HG03095 (cell line): Measurements from ENCODE around the gene FMOD.
"Not testable (repeated sequence)": the region's sequence is repeated elsewhere in the genome, so short reads cannot be mapped to it uniquely, and the experiment has no call there.

Experiments used
- ATAC-seq: cut with Tn5 transposase; IDR thresholded peaks from one replicate; pipeline ENCODE4 v1.9.1; 2021; ENCODE audit warnings: moderate library complexity; ENCODE audit not compliant: unreplicated experiment

The FMOD gene

GRCh38 chr1:203306965-203307541 lies 43.9 kb downstream of the FMOD start:
- no peak for ATAC-seq

GRCh38 chr1:203306089-203306964 lies 44.6 kb downstream of the FMOD start:
- ATAC-seq, result no peak

DNA sequence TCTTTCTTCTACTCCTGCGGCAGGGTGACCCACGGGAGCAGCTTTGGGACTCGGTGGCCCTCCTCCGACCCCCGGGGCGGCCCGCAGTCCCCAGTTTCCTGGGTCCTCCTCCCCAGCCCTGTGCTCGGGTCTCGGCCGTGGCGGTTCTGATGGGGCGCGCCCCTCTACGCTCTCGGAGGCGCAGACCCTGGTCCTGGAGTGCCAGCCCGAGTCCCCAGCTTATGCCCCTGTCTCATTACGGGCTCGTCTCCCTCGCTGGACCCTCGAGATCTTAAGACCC lies 45.2 kb downstream of the FMOD start:
- ATAC-seq, result no peak

DNA sequence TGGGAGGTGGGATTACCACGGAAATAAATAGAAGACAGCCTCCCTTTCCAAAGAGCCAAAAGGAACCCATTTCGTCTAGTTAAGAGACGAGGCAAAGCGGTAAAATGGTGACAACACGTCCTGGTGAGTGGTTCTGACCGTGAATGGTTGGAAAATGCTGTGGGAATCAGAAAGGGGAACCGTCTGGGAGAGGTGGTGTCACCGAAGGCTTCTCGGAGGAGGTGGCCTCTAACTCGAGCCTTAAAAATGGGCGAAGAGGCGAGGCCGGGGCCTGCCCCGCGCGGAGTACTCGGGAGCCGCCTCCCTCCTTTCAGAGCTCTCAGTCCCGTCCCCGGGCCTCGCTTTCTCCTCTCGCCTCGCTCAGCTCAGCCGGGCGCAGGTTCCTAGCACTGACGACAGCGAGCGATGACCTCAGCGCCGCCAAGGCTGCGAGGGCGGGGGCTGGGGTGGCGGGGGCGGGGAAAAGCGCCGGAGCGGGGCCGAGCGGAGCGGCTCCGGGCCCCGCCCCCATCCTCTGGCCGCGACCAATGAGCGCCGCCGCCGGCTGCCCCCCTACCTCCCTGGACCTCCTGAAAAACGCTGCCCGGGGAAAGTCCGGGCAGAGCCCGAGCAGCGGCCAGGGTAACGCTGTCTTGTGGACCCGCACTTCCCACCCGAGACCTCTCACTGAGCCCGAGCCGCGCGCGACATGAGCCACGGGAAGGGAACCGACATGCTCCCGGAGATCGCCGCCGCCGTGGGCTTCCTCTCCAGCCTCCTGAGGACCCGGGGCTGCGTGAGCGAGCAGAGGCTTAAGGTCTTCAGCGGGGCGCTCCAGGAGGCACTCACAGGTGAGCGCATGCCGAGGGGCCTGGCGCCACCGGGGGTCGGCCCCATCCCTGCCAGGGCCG lies 45.8 kb downstream of the FMOD start, which contains the start of gene BTG2:
Gene BTG2, plus strand, starts transcription at position 601 of the 890 bp plus-strand sequence. Its CDS starts 88 bp downstream, at position 689.
- ATAC-seq, result peak; percentile 62

- ATAC-seq, result no peak
These were observed 46.5 kb downstream of the FMOD start for GRCh38 chr1:203304391-203304918.

GRCh38 chr1:203302894-203303293 lies 48.0 kb downstream of the FMOD start:
- no peak for ATAC-seq

DNA sequence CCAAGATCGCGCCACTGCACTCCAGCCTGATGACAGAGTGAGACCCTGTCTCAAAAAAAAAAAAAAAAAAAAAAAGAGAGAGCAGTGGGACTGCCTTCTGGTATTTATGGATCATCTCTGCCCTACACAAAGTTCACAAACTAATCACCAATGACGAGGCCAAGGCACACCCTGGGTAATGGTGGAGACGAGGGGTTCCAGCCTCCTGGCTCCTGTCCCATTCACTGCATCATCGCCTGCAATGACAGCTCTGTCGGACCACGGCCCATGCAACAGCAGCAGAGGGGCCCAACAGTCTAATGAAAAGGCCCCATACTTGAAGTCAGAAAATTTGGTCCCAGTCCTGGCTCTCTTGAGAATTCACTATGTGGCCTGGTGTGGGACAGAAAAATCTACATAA lies 48.5 kb downstream of the FMOD start:
- no peak for ATAC-seq

- no peak for ATAC-seq
These were observed 49.6 kb downstream of the FMOD start for GRCh38 chr1:203301331-203301668.

GRCh38 chr1:203300441-203301330 lies 50.2 kb downstream of the FMOD start:
- ATAC-seq, result no peak

GRCh38 chr1:203299719-203300429 lies 51.0 kb downstream of the FMOD start:
- not testable (repeated sequence) for ATAC-seq

- ATAC-seq, result no peak
These were observed 51.8 kb downstream of the FMOD start for GRCh38 chr1:203299169-203299568.

- no peak for ATAC-seq
These were observed 54.4 kb downstream of the FMOD start for GRCh38 chr1:203296460-203297073.

DNA sequence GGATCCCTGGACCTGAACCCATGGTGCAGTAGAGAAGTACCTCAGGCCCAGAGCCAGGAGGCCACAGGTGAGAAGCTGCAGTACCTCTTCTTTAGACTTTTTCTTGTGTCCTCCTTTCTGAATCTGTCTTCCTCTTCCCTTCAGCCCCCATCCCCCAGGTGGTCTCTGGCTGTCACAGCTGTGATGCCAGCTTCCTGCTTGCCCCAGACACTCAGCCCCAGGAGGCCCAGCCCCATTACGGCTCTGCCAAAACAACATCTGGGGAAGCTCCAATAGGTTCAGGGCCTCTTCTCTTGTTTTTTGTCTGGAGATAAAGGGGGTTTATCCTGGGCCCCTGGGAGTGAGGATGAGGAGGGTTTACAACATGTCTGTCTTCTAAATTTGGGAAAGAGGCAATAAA lies 55.1 kb downstream of the FMOD start:
- ATAC-seq, result no peak

GRCh38 chr1:203291201-203292096 lies 59.5 kb downstream of the FMOD start:
- ATAC-seq, result no peak
